OCI-LY7 (cell line): Measurements from ENCODE around the gene KIF6. TPM values are rescaled to one million over a fixed set of nuclear protein-coding genes. Genes with fewer than 3 reads are reported as not detected.

ENCODE experiments used
- BruUV-seq: library from RNA; stranded (reverse); fragments of 400-500 nt; replicated peaks from 2 replicates; lab custom pipeline; 2021; lab: Mats Ljungman, UMichigan
- CTCF ChIA-PET: fragments of 300-600 bp; sonication (Branson Sonifier 250); formaldehyde crosslinking; loops from one replicate; lab custom pipeline; 2022; ENCODE audit warnings: antibody characterized with exemption; ENCODE audit not compliant: unreplicated experiment; lab: Charles Lee
- POLR2A ChIA-PET: fragments of 300-600 bp; sonication (Branson Sonifier 250); formaldehyde crosslinking; loops from one replicate; lab custom pipeline; 2022; ENCODE audit warnings: antibody characterized with exemption; lab: Charles Lee
- DNase-seq: peaks from one replicate; pipeline ENCODE4 v3.0.0-alpha.2; 2015; ENCODE audit warnings: low spot score
- H2AFZ ChIP-seq: fragments of 200-600 bp; sonication (generic), shearing (Covaris generic); 2 replicates; pipeline ENCODE4 v1.6.1; 2014; ENCODE audit warnings: mild to moderate bottlenecking, antibody characterized with exemption, low read length, moderate library complexity
- H3K27ac ChIP-seq: fragments of 200-600 bp; sonication (generic); 2 replicates; pipeline ENCODE4 v1.5.1; 2014; ENCODE audit warnings: mixed run types, low read depth, mild to moderate bottlenecking, moderate library complexity, low read length, inconsistent platforms; ENCODE audit not compliant: poor library complexity, severe bottlenecking
- H3K36me3 ChIP-seq: fragments of 200-600 bp; sonication (generic); 2 replicates; pipeline ENCODE4 v1.6.1; 2014; ENCODE audit warnings: mild to moderate bottlenecking, antibody characterized with exemption, low read length, moderate library complexity, mixed read lengths; ENCODE audit not compliant: insufficient read depth
- H3K4me1 ChIP-seq: fragments of 200-600 bp; sonication (generic); 2 replicates; pipeline ENCODE4 v1.5.1; 2014; ENCODE audit warnings: mild to moderate bottlenecking, low read length; ENCODE audit not compliant: insufficient read depth, poor library complexity, severe bottlenecking
- H3K4me2 ChIP-seq: fragments of 200-600 bp; sonication (generic); 2 replicates; pipeline ENCODE4 v1.6.1; 2014; ENCODE audit warnings: mild to moderate bottlenecking, low read length
- H3K4me3 ChIP-seq: fragments of 200-600 bp; sonication (generic); 2 replicates; pipeline ENCODE4 v1.5.1; 2014; ENCODE audit warnings: mild to moderate bottlenecking, low read depth, low read length; ENCODE audit not compliant: poor library complexity, severe bottlenecking
- H3K79me2 ChIP-seq: fragments of 200-600 bp; sonication (generic); 2 replicates; pipeline ENCODE4 v1.6.1; 2016; ENCODE audit warnings: low read depth, mild to moderate bottlenecking, low read length, moderate library complexity, mixed read lengths; ENCODE audit not compliant: insufficient read depth
- H3K9me2 ChIP-seq: fragments of 200-600 bp; sonication (generic); 2 replicates; pipeline ENCODE4 v1.6.1; 2016; ENCODE audit warnings: mild to moderate bottlenecking, low read length, mixed read lengths; ENCODE audit not compliant: insufficient read depth
- H3K9me3 ChIP-seq: fragments of 200-600 bp; sonication (generic); 2 replicates; pipeline ENCODE4 v1.6.1; 2014; ENCODE audit warnings: mild to moderate bottlenecking, mixed run types, low read length, mixed read lengths
- H4K20me1 ChIP-seq: fragments of 200-600 bp; sonication (generic); 2 replicates; pipeline ENCODE4 v1.6.1; 2014; ENCODE audit warnings: mild to moderate bottlenecking, antibody characterized with exemption, low read length, moderate library complexity, mixed read lengths; ENCODE audit not compliant: insufficient read depth
- EZH2phosphoT487 ChIP-seq: fragments of 200-600 bp; sonication (generic); IDR thresholded peaks from 2 replicates; pipeline ENCODE4 v1.6.1; 2018; ENCODE audit warnings: low read depth, borderline replicate concordance, mild to moderate bottlenecking, mixed run types, antibody characterized with exemption, low read length, moderate library complexity, mixed read lengths
- intact Hi-C: fragments of 100-400 bp; cut with micrococcal nuclease; formaldehyde crosslinking; loops from one replicate; pipeline ENCODE4 v1.10.0; 2022; ENCODE audit not compliant: unreplicated experiment
- total RNA-seq, 2 experiments: library from RNA; depleted of rRNA in 1 of 2; stranded (reverse); fragments of >200 nt in 1 of 2; shearing (Covaris generic) in 1 of 2; gene quantifications; 2 replicates each; pipeline ENCODE4 v1.2.3, GENCODE V29; 2014 to 2022
- TF ChIP-seq, protein P1 (sequence below): fragments of 200-600 bp; sonication (generic); conservative IDR thresholded peaks from 2 replicates; pipeline ENCODE4 v1.5.1; 2014; ENCODE audit warnings: mild to moderate bottlenecking, antibody characterized with exemption, low read length, moderate library complexity, mixed read lengths

The KIF6 gene
- total RNA-seq, 2 experiments from 2014 or later, result not detected

DNA sequence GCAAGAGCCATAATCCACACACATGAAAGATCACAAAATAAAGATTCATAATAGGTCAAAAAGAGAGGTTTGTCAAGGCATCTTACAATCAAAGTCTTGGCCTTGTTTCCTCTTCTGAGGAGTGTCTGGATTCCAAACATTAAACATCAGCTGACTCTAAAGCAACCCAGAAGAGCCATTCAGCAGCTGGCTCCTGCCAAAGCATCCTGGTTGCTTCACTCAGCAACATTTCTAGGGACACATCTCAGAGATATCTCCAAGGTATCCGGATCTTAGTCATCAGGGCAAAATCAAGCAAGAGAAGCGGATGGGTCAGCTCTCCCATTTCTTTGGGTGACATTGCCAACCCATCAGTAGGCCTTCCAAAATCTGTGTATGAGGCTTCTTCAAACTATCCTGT lies 139.6 kb downstream of the KIF6 start:
- TF ChIP-seq EZH2phosphoT487, result no peak
- TF ChIP-seq, protein P1, sequence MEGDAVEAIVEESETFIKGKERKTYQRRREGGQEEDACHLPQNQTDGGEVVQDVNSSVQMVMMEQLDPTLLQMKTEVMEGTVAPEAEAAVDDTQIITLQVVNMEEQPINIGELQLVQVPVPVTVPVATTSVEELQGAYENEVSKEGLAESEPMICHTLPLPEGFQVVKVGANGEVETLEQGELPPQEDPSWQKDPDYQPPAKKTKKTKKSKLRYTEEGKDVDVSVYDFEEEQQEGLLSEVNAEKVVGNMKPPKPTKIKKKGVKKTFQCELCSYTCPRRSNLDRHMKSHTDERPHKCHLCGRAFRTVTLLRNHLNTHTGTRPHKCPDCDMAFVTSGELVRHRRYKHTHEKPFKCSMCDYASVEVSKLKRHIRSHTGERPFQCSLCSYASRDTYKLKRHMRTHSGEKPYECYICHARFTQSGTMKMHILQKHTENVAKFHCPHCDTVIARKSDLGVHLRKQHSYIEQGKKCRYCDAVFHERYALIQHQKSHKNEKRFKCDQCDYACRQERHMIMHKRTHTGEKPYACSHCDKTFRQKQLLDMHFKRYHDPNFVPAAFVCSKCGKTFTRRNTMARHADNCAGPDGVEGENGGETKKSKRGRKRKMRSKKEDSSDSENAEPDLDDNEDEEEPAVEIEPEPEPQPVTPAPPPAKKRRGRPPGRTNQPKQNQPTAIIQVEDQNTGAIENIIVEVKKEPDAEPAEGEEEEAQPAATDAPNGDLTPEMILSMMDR, result no peak
- H3K27ac ChIP-seq, result no peak overlapping the region
- intact Hi-C loops, result no loop called here

DNA sequence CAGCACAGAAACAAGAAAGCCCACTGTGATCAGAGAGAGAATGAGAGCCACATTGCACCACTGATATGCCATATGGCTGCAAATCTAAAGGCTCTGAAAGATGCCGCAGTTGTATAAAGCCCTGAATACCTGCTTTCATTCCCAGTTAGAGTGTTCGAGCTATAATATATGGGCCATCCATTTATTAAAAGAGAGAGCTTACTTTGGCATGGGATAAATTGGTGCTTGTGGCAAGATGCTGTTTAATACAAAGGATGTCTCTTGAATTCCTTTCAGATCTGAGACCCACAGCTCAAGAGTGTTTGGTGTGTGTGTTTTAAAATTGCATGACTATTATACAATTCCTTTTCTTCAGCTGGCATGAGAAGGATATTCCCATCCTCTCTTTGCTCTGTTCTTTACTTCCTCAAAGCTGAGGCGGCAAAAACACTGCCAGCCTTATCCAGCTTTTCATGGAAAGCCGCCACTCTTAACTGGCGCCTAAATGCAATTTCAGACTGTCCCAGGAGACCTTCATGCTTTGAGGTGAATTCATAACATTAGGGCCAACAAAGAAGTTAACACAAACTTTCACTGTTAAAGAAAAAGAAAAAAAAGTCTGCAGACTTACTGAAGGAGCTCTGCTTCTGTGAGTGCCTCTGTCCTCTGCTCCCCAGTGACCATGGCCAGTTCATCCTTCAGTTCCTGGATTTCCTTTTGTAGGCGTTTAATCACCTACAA lies 147.6 kb downstream of the KIF6 start:
- no peaks in the 10 kb centered on the region for H3K9me3 ChIP-seq
- no peaks in the 10 kb centered on the region for H4K20me1 ChIP-seq
- DNase-seq, result no peak
- H3K4me2 ChIP-seq, result no peak overlapping the region
- H3K27ac ChIP-seq, result no peak overlapping the region
- POLR2A ChIA-PET, result interaction anchor here (0.6 to 1.1 kb wide), 3 partner anchors 24 to 183 kb away, joined by 3 read pairs; no protein-coding TSS in a partner anchor
- H3K9me2 ChIP-seq, result no peaks in the 10 kb centered on the region
- no peaks in the 10 kb centered on the region for H3K79me2 ChIP-seq
- H3K4me1 ChIP-seq, result no peaks in the 10 kb centered on the region
- no TSS peak for BruUV-seq
- intact Hi-C loops, result no loop called here
- no peak overlapping the region for H3K4me3 ChIP-seq
- H2AFZ ChIP-seq, result no peak overlapping the region
- no peak for TF ChIP-seq EZH2phosphoT487
- TF ChIP-seq, protein P1, result no peak
- CTCF ChIA-PET, result no interaction called here
- H3K36me3 ChIP-seq, result no peaks in the 10 kb centered on the region

More for the DNA sequence above, 139.6 kb downstream of the KIF6 start:
- H3K9me2 ChIP-seq, result no peaks in the 10 kb centered on the region
- no peak overlapping the region for H3K4me3 ChIP-seq
- H3K9me3 ChIP-seq, result no peaks in the 10 kb centered on the region
- no peaks in the 10 kb centered on the region for H3K79me2 ChIP-seq
- H3K36me3 ChIP-seq, result no peaks in the 10 kb centered on the region
- no peak overlapping the region for H2AFZ ChIP-seq
- no peak for DNase-seq
- no peaks in the 10 kb centered on the region for H3K4me1 ChIP-seq
- H4K20me1 ChIP-seq, result no peaks in the 10 kb centered on the region
- no peak overlapping the region for H3K4me2 ChIP-seq
- BruUV-seq, result no TSS peak
- POLR2A ChIA-PET, result no interaction called here
- CTCF ChIA-PET, result no interaction called here

DNA sequence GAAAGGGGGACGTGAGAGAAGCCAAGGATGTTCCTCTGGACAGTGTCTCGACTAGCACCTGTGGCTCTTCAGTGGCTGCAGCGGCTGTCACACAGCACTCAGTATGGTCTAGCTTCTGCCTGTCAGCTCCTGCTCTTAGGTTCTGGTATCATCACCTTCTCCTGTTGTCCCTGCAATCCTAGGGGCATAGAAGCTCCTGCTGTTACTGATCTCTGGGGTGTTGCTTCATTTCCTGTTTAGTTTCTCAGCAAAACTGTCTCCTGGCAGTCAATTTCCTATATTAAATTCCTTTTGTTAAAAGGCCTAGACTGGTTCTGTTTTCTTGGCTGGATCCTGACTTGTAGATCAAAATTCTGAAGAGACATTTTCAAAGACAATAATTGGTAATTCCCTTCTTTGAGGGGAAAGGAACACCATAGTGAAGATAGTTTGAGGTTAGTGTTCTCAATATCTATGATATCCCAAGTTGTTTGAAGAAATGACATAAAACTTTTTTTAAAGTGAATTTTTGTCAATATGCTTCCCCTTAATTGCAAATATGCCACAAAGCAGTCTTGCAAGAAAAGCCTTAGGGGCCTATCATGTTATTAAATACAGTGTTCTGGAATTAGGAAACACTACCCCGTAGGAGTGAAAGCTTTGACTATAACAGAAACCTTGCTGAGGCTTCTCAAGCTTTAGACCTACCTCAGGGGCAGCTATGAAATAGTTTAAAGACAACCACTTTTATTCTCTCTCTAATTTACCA lies 148.5 kb downstream of the KIF6 start:
- intact Hi-C loops, result no loop called here
- no peaks in the 10 kb centered on the region for H3K36me3 ChIP-seq
- no peak overlapping the region for H3K4me3 ChIP-seq
- H3K4me1 ChIP-seq, result no peaks in the 10 kb centered on the region
- no peaks in the 10 kb centered on the region for H3K79me2 ChIP-seq
- H3K27ac ChIP-seq, result no peak overlapping the region
- H2AFZ ChIP-seq, result no peak overlapping the region
- ChIA-PET CTCF (no interaction called here), POLR2A (no interaction called here)
- DNase-seq, result no peak
- no peaks in the 10 kb centered on the region for H3K9me3 ChIP-seq
- no peaks in the 10 kb centered on the region for H3K9me2 ChIP-seq
- no peaks in the 10 kb centered on the region for H4K20me1 ChIP-seq
- TF ChIP-seq EZH2phosphoT487, result no peak
- TF ChIP-seq, protein P1, result no peak
- no peak overlapping the region for H3K4me2 ChIP-seq
- BruUV-seq, result no TSS peak
